KBM-7 (cell line): Measurements from ENCODE around the gene CLPTM1L.
"Not testable (repeated sequence)": the region's sequence is repeated elsewhere in the genome, so short reads cannot be mapped to it uniquely, and the experiment has no call there.

ENCODE experiments used
- DNase-seq: peaks from one replicate; pipeline ENCODE4 v3.0.0-alpha.2; 2015
- in situ Hi-C: fragments of 300-500 bp; cut with MboI; formaldehyde crosslinking; loops from 2 replicates; pipeline ENCODE4 v1.14.3; 2020; ENCODE audit warnings: low sequenced_read_pairs, low pct_unique_long_range_greater_than_20kb, mixed read lengths

Gene CLPTM1L

GRCh38 chr5:1363581-1363980 is 18.7 kb upstream of the CLPTM1L start:
- in situ Hi-C loops, result no loop called here
- no peak for DNase-seq

DNA sequence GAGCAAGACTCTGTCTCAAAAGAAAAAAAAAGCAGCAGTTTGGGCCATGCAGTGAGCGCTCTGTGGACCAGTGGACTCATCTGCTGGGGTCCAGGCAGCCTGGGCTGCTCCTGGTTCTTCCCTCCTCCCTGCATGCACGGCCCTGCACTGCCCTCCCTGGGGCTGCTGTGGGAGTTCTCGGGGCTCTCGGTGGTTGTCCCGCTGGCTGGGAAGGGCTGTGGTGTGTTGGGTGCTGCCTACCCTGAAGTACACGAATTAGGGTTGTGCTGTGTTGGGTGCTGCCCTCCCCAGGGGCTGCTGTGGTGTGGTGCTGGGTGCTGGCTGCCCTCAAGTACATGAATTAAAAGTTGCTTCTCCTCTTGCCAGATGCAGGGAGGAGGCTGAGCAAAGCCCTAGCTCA is 18.3 kb upstream of the CLPTM1L start:
- in situ Hi-C loops, result no loop called here

DNA sequence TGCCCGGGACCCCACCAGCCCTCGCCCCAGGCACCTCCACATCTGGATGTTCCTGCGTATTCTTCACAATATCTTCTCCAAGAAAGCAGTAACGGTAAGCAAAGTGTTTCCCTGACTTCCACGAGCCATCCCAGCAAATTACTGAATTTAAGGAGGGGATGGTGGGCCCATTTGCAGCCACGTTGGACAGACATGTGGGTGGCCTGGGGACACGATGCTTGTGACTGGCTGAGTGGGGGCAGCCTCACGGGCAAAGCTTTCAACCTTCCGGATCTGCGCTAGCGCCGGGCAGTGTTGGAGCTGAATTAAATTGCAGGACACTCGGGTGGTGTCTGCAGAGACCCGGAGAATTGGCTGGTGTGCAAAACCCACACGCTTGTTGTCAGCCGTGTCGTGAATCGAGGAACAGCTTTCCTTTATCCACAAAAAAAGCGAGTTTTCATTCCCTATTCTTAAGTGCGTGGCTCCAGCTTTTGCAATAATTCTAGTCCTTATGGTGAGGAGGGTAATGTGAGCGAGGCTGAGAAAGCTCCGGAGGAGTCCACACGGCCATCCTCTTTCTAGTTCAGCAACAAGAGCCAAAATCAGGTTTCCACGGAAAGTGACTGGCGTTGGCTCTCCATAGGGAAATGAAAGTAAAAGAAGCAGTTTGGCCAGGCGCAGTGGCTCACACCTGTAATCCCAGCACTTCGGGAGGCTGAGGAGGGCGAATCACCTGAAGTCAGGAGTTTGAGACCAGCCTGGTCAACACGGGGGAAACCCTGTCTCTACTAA is 17.5 kb upstream of the CLPTM1L start:
- DNase-seq, result no peak
- in situ Hi-C loops, result no loop called here

More for the DNA sequence above, 18.3 kb upstream of the CLPTM1L start:
- DNase-seq, result no peak

DNA sequence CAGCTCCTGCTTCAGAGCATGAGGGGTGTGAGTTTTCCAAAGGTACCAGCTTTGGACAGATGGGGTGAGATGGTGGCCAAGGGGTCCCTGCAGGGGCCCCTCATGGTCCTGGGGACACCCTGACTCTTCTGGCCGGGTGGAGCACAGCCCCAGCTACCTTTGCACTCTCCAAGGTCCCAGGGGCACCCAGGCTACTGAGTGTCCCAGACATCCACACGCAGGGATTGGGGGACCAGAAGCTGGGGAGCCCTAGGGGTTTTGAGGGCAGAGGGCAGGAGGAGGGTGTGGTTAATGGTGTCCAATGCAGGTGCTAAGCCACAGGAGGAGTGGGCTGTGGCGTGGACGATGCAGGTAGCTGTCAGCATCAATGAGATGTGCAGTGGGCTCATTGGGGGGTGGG is 16.0 kb upstream of the CLPTM1L start:
- no peak for DNase-seq
- in situ Hi-C loops, result no loop called here

DNA sequence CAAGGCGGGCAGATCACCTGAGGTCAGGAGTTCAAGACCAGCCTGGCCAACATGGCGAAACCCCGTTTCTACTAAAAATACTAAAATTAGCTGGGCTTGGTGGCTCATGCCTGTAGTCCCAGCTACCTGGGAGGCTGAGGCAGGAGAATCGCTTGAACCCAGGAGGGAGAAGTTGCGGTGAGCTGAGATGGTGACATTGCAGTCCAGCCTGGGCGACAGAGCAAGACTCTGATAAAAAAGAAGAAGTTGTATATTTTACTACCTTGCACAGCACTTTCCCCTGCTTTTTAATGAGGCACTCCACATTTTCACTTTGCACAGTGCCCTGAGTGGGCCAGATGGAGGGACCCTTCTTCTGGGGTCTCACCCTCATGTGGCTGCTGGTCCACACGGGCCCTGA is 15.5 kb upstream of the CLPTM1L start:
- in situ Hi-C loops, DNase-seq: not testable (repeated sequence)

GRCh38 chr5:1359713-1360112 is 14.8 kb upstream of the CLPTM1L start:
- in situ Hi-C loops, result no loop called here
- no peak for DNase-seq

GRCh38 chr5:1359031-1359645 is 14.2 kb upstream of the CLPTM1L start:
- no peak for DNase-seq
- in situ Hi-C loops, result no loop called here

GRCh38 chr5:1358726-1359025 is 13.8 kb upstream of the CLPTM1L start:
- DNase-seq, result no peak
- in situ Hi-C loops, result no loop called here

DNA sequence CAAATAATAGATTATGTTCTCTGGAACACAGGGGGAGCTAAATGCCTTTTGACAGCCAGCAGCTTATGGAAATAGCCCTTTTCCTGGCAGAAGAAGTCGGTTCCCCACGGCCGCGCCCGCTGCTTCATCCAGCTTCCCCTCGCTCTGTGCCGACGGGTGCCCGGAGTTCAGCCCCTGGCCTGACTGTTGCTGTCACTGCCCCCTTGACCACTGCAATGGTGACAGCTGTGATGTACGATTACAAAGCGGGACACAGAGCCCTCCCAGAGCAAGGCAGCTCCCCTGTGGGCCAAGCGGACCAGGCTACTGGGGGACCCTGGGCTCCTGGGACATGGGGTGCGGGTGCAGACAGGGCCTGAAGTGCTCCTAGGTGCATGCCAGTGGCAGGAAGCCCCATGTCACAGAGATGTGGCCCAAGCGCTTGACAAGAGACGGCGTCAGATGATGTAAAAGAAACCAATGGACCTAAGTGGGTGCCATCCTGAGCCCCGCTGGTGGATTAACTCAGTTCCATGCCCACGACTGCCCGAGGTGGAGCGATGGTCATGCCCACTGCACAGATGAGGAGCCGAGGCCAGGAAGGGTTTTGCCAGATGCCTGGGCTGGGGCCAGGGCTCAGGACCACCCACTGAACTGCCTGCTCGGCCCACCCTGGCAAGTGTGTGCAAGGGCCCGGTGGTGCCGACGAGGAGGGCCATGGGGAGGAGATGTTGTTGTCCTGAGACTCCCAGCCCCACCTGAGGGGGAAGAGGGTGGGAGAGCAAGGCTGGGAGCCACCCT is 13.2 kb upstream of the CLPTM1L start:
- in situ Hi-C loops, result no loop called here
- DNase-seq, result no peak

- in situ Hi-C loops, result no loop called here
- no peak for DNase-seq
These were observed 12.2 kb upstream of the CLPTM1L start for GRCh38 chr5:1356873-1357787.

DNA sequence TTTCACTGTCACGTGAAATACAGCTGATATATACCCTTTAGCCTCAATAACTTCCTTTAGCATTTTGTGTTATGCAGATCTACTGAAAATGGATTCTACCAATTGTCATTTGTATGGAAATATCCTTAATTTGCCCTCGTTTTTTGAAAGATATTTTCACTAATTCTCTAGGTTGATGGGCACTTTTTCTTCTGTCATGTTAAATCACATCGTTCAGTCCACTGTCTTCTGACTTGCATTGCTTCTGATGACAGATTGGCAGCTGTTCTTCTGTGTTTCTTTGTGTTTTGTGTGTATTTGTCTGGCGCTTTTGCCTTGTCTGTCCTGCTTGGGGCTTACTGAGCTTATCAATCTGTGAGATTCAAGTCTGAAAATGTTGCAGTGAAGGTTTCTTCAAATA is 9.7 kb upstream of the CLPTM1L start:
- in situ Hi-C loops, result no loop called here
- DNase-seq, result no peak

DNA sequence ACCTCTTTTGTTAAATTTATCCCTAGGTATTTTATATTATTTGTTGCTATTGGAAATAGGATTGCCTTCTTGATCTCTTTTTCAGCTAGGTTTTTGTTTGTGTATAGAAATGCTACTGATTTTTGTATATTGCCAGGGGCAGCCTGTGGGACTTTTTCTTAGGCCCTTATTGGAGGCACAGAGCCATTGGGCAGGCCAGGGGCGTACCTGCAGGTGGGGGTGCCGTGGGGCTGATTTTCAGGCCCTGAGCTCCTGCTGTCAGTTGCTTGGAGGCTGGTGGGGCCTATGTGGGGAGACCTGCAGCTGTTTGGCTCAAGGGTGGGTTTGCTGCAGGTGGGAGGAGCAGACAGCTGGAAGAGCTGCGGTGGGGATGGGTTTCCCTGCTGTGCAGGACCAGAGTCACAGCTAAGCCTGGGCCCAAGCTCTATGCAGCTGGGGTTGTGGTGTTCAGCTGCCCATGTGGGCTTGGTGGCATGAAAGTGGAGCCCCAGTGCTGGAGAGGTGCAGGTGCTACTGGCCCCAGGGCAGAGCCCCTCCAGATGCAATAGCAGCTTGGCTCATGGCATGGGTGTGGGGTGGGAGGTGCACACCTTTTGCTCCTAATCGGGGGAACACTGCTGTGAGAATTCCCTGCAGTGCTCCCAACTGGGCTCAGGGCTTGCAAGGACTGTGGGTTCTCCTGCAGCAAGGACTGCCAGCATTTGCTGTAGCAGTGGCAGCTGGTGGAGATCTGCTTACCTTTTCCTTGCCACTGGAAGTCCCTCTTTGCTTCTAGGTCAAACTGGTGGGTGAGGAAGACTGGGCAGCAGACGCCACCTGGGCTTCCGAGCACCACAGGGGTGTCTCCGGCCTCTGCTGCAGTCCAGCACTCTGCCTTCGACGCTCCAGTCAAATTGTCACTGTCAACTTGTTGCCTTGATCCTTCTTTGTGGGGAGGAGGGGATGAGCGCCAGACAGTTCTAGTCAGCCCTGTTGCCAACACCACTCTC is 7.6 kb upstream of the CLPTM1L start:
- DNase-seq, result no peak
- in situ Hi-C loops, result no loop called here

GRCh38 chr5:1351156-1351555 is 6.3 kb upstream of the CLPTM1L start:
- DNase-seq, result no peak
- in situ Hi-C loops, result no loop called here

DNA sequence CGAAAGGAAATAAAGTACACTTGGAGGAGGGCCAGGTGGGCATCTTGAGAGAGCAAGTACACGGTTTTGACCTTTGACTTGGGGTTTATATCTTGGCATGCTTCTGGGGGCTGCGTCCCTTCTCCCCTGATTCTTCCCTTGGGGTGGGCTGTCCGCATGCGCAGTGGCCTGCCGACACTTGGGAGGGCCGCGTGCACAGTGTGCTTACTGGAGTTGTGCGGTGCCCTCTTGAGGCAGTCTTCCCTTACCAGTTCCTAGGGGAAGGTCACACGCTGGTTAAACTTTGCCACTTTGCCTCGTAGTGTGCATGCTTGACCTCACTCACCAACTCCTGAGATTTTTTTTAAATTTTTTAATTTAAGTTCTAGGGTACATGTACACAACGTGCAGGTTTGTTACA is 4.3 kb upstream of the CLPTM1L start:
- in situ Hi-C loops, result no loop called here
- DNase-seq, result no peak

DNA sequence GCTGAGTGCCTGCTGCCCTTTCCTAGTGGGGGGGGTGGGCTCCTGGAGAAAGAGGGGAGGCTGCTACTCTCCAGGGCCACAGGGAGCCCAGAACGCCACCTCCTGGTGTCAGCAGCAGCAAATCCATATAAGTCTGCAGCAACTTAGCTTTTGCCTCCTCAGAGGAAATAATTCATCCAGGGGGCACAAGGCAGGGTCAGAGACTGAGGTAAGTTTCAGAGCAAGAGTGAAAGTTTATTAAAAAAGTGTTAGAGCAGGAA is 4.0 kb upstream of the CLPTM1L start:
- no peak for DNase-seq
- in situ Hi-C loops, result no loop called here

GRCh38 chr5:1347571-1347970 is 2.7 kb upstream of the CLPTM1L start:
- no peak for DNase-seq
- in situ Hi-C loops, result no loop called here

- in situ Hi-C loops, result no loop called here
- no peak for DNase-seq
These were observed 1.9 kb upstream of the CLPTM1L start for GRCh38 chr5:1346627-1347440.
